Measurements from ENCODE around the gene FAM117B.

FAM117B gene

DNA sequence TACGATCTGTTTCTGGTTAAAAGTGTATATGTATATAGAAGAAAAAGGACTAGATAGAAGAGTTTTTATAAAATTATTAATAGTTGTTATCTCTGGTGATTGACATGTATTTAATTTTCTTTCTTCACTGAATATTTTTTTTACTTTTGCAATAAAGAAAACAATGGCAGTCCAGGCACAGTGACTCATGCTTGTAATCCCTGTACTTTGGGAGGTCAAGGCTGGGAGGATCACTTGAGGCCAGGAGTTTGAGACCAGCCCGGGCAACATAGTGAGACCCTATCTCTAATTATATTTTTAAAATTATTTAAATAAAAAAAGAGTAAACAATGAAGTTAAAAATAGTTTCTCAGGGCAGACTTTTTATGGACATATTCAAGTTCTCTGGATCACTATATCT is 114.7 kb downstream of the FAM117B start:
- H3K4me3 ChIP-seq (ENCODE audit: low read depth, low read length): no peak overlapping the region
- no peak for DNase-seq (ENCODE audit: low read depth)

GRCh38 chr2:202750763-202751427 is 116.1 kb downstream of the FAM117B start:
- H3K4me3 ChIP-seq (ENCODE audit: low read depth, low read length): no peak overlapping the region
- DNase-seq (ENCODE audit: low read depth): no peak

- no peak overlapping the region for H3K4me3 ChIP-seq (ENCODE audit: low read depth, low read length)
- no peak for DNase-seq (ENCODE audit: low read depth)
Observed at GRCh38 chr2:202752071-202752470, 117.3 kb downstream of the FAM117B start.

GRCh38 chr2:202754936-202755335 is 120.2 kb downstream of the FAM117B start:
- H3K4me3 ChIP-seq (ENCODE audit: low read depth, low read length): no peak overlapping the region
- DNase-seq (ENCODE audit: low read depth): no peak

- no peak overlapping the region for H3K4me3 ChIP-seq (ENCODE audit: low read depth, low read length)
- no peak for DNase-seq (ENCODE audit: low read depth)
Observed at GRCh38 chr2:202756598-202756997, 121.8 kb downstream of the FAM117B start.

DNA sequence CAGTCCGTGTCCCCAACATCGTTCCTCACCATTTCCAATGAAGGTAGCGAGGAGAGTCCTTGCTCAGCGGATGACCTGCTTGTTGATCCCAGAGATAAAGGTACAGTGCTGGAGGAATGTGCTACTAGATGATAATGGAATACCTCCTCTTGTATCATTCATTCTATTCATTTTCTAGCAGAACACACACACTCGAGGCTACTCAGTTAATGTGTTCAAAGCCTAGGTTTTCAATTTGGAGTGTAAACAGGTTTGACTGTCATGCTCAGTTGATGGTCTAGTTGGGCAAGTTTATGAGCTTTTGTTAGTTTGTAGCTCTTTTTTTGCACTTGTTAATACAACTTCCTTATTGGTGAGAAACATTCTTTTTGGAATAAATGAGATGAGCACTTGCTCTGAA is 122.6 kb downstream of the FAM117B start:
- no peak overlapping the region for H3K4me3 ChIP-seq (ENCODE audit: low read depth, low read length)
- DNase-seq (ENCODE audit: low read depth): no peak

DNA sequence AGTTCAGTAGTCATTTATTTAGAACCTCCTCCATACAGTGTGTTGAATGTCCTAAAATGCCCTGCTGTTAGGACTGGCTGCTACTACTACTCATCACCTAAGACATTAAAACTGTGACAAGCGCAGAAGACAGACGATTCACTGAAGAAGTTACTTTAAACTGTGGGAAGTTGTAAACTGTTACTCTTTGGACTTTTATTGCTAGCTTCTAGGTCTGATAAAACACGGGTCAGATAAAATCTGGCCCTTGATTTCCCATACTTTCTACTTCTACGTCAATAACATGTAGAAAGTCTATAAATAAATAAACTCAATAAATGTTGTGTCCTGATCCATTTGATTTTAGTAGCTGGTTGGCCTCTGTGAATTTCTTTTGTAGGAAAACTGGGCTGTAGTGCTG is 123.4 kb downstream of the FAM117B start:
- H3K4me3 ChIP-seq (ENCODE audit: low read depth, low read length): no peak overlapping the region
- no peak for DNase-seq (ENCODE audit: low read depth)

GRCh38 chr2:202758604-202759003 is 123.8 kb downstream of the FAM117B start:
- DNase-seq (ENCODE audit: low read depth): no peak
- no peak overlapping the region for H3K4me3 ChIP-seq (ENCODE audit: low read depth, low read length)

- H3K4me3 ChIP-seq (ENCODE audit: low read depth, low read length): no peak overlapping the region
- DNase-seq (ENCODE audit: low read depth): no peak
Observed at GRCh38 chr2:202760848-202761247, 126.1 kb downstream of the FAM117B start.

DNA sequence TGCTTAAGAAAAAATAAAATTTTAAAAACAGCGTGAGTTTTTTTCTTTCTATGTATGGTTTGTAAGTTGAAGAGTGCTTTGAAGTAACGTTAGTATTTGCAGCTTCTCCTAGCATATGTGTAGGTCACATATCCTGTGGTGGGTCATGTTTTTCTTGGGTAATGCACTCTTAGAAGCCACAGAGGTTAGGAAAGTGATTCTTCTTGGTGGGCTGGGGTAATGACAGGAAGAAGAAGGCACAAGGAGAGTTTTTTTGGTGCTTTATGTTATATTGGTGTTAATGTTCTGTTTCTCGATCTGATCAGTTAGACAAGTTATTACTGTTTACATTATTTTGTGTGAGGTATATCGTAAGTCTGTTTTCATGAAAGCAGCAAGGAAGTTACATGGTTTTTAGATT is 127.8 kb downstream of the FAM117B start:
- DNase-seq (ENCODE audit: low read depth): no peak
- no peak overlapping the region for H3K4me3 ChIP-seq (ENCODE audit: low read depth, low read length)

DNA sequence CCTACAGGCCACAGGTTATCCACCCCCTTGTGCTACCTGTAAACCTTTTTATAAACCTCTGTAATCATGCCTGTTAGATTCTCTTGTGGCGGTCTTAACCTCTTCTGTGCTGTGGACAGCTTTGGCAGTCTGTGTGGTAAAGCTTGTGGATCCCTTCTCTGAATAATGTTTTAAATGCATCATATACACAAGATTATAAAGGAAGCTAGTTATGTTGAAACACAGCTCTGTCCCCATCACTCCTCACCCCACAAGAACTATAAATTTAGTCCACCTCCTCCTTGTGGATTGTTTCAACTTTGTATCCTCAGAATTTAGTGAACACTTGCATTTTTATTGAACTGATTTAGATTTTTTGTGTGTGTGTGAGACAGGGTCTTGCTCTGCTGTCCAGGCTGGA is 129.1 kb downstream of the FAM117B start:
- DNase-seq (ENCODE audit: low read depth): no peak
- H3K4me3 ChIP-seq (ENCODE audit: low read depth, low read length): no peak overlapping the region

DNA sequence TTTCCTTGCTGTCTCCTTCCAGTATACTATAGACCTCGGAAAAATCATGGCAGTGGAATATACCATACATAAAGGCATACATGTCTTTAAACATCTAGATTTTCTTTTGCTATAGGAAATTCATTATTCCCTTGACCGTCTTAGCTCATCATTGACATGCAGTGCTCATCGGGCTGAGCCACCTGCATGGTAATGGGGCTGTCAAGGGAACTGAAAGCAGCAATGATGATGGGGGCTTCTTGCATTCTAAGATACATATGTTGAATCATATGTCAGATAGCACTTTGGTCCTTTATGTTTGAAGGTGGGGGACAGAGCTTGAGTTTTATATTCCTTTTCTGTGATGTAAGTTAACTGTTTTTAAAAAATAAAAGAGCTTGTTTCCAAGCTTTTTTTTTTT is 130.2 kb downstream of the FAM117B start:
- DNase-seq (ENCODE audit: low read depth): no peak
- H3K4me3 ChIP-seq (ENCODE audit: low read depth, low read length): no peak overlapping the region

- no peak for DNase-seq (ENCODE audit: low read depth)
- no peak overlapping the region for H3K4me3 ChIP-seq (ENCODE audit: low read depth, low read length)
Observed at GRCh38 chr2:202765436-202765835, 130.7 kb downstream of the FAM117B start.

- DNase-seq (ENCODE audit: low read depth): no peak
- no peak overlapping the region for H3K4me3 ChIP-seq (ENCODE audit: low read depth, low read length)
Observed at GRCh38 chr2:202768273-202768672, 133.5 kb downstream of the FAM117B start.

DNA sequence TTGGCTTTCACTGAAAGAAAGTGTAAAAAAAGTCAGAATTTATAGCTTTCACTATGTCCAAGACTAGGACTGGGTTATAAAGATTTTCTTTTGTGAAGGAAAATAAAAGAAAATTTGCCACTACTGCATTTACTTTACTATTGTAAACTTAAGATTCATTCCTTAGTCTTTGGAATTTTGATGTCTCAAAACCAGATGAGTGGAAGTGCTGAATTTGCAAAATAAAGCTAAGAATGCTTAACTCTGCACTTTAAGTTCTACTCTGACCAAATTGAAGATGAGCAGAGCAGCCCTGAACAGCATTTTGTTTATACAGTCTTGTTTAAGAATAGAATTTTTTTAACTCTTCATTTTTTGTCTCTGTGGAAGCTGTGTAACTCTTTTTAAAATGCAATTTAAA is 134.4 kb downstream of the FAM117B start:
- no peak for DNase-seq (ENCODE audit: low read depth)
- H3K4me3 ChIP-seq (ENCODE audit: low read depth, low read length): no peak overlapping the region

- no peak for DNase-seq (ENCODE audit: low read depth)
- H3K4me3 ChIP-seq (ENCODE audit: low read depth, low read length): no peak overlapping the region
Observed at GRCh38 chr2:202771336-202771735, 136.6 kb downstream of the FAM117B start.

DNA sequence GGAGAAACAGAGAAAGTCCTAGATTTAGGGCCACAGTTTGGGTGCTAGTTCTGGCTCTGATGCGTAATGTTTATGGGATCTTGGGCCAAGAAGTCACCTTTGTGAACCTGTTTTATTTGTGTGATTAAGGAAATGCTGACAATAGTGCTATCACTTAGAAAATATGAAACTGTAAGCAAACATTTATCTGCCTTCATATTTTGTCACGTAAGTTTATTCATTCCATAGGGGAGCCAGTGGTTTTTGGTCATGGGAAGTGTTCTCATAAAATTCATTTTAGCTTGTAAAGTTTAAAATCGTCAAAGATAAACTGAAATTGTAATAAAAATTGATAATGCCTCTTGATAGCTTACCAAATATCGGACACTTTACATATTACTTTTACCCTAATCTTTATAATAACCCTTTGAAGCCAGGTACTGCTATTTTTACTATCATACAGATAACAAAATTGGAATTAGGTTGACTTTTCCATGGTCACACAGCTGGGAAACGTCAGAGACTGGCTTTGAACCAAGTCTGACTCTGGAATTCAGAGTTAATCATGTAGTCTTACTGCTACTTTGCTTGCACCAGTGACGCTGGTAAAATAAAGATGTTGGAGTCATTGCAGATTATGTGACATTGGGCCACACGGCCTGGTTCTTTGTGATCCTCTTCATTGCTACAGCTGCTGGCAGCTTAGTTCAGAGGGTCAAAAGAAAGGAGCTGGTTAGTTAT is 137.1 kb downstream of the FAM117B start:
- H3K4me3 ChIP-seq (ENCODE audit: low read depth, low read length): no peak overlapping the region
- DNase-seq (ENCODE audit: low read depth): no peak

GRCh38 chr2:202773301-202773973 is 138.7 kb downstream of the FAM117B start:
- DNase-seq (ENCODE audit: low read depth): no peak
- H3K4me3 ChIP-seq (ENCODE audit: low read depth, low read length): no peak overlapping the region

DNA sequence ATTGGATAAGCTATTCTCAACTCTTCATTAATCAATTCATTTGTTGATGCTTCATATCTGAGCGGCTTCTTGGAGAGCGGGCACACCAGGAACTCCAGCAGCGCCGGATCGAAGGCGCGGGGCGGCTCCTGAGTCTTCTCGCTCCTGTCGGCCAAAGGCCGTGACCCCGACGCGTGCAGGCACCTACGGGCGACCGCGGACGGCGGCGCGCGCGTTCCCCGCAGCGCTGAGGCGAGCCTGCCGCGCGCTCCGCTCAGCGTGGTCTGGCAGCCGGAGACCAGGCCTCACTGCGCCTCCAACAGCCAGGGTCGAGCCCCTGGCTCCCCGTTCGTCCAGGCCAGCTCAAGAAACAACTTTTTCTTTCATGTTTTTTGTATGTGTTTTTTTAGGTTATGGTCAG is 139.3 kb downstream of the FAM117B start:
- no peak for DNase-seq (ENCODE audit: low read depth)

DNA sequence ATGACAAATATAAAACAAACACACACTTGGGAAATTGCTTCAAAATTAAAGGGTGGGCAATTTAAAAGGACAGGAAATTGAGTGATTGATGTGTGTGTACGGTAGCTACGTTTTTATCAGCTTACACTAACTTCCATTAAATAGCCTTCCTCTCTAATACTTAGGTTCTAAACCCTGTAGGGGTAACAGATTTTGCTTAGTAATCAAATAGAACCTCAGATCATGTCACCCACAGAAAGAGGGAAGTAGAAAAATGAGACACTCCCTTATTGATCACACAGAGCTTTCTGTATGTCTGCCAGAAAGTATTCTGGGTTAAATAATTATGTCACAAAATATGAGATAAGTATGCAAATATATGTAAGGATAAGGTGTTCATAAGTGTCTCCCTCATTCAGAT is 143.4 kb downstream of the FAM117B start:
- no peak for DNase-seq (ENCODE audit: low read depth)
- no peak overlapping the region for H3K4me3 ChIP-seq (ENCODE audit: low read depth, low read length)

More for the DNA sequence above, 139.3 kb downstream of the FAM117B start:
- H3K4me3 ChIP-seq (ENCODE audit: low read depth, low read length): no peak overlapping the region

Measured in skeletal muscle cell (primary cell).